ENCODE results near the gene GALNT18.

Gene GALNT18

GRCh38 chr11:11349106-11349825, 272.5 kb downstream of the GALNT18 start:
- no peak for DNase-seq

DNA sequence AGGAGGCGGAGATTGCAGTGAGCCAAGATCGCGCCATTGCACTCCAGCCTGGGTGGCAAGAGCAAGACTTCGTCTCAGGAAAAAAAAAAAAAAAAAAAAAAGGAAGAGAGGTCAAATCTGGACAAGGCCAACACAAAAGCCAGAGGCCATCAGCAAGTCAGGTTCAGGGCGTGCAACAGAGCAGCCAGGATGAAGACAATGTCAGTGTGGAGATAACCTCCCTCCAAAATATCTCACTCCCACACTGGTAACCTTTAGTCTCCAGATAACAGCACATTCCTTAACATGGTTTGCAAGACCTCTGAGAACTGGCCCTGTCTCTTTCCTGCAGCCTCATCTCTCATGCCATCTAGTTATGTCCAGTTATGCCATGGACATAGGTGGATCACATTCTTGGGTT, 273.5 kb downstream of the GALNT18 start:
- DNase-seq = no peak

- DNase-seq = no peak
These were observed 274.2 kb downstream of the GALNT18 start for GRCh38 chr11:11347592-11347991.

DNA sequence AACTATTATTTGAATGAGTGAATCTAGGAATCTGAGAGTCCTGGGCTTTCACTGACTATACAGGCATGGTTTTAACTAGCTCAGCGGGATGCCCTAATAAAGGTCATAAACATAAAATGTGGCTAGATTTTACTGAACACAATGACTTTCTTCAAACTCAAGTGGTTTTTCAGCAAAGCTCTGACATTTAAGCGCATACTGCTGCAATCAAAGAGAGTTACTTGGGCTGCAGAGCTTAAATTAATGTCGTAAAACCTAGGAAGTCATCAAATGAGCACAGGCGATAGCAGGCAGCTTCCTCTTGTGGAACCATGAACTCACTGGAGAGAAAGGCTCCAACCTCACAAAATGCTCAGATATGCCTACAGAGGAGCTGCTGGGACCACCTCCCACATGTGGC, 275.5 kb downstream of the GALNT18 start:
- no peak for DNase-seq

GRCh38 chr11:11345099-11345498, 276.7 kb downstream of the GALNT18 start:
- no peak for DNase-seq

GRCh38 chr11:11344045-11344444, 277.8 kb downstream of the GALNT18 start:
- no peak for DNase-seq

DNA sequence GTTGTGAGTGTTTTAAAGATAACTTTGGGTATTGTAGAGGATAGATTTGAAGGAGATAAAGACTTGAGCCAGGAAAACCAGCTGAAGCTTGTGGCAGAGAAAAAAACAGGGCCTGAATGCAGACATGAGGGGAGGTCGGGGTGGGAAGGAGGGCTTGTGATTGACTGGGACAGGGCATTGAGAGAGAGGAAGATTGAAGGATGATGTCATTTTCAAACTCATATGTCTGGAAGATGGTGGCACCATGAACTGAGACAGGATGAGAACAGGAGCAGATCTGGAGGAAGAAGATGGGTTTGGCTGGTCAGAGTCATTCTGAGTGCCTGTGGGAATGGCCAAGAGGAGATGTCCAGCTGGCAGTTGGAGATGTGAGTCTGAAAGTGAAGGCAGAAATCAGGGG, 283.5 kb downstream of the GALNT18 start:
- no peak for DNase-seq

DNA sequence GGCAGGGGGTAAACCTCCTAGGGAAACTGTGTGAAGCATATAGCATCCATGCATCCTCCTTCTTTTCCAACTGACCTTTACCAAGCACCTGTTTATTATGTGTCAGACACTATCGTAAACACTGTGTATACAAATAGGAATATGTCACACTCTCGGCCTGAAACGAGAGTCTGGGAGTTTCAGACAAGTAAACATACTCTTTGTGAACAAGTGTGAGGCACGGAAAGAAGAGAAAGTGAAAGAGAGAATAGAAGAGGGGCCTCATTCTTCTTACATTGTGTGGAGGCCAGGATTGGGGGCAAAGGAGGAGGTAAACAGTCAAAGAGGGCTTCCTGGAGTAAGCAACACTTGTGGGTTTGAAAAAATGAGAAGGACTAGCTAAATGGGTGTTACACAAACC, 285.1 kb downstream of the GALNT18 start:
- DNase-seq = no peak

GRCh38 chr11:11335043-11335442, 286.8 kb downstream of the GALNT18 start:
- no peak for DNase-seq

DNA sequence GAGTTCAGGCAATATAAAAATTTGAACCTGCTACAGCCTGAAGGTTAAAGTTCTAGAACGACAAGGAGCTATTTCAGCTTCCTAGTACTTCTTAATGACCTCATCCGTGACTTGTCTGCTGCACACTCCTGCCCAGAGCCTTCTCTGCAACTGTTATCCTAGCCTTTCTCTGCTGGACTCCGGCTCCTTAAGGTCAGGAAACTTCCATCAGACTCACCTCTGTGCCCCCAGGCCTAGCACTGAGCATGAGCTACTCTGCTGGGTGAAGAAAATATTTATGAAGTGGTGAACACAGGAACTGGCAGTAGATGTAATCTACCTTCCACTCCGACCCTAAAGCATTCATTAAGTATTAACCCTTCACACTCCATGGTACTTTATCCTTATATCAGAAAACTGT, 287.2 kb downstream of the GALNT18 start:
- DNase-seq = no peak

- DNase-seq = no peak
These were observed 289.6 kb downstream of the GALNT18 start for GRCh38 chr11:11332141-11332710.

DNA sequence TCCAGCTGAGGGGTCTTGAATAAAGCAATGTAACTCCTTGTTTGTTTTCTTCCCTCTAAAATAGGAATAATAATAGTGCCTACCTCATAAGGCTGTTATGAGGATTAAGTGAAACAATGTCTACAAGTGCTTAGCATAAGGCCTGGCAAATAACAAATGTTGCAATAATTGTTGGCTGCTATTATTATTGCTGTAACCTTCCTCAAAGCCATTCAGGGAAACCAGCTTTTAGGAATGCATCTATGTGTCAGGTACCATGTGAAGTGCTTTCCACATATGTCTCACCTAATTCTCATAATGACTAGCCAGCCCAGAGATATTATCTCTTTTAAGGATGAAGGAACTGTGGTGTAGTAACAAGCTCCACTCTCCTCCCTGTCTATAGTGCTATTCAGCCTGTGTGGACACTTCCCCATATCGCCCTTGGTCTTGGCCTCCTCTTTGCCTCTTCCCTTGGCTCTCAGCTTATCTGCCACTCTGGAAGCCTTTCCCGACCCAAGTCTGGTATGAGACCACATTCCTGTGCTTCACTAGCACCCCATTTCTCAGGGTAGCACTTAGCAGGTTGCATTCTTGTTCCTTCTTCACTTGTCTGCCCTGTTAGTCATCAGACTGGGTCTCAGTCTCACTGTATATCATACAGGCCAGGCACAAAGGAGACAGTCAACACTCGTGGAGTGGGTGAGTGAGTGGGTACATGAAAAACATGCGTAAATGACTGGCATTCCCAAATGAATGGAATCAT, 292.6 kb downstream of the GALNT18 start:
- DNase-seq = no peak

- no peak for DNase-seq
These were observed 297.7 kb downstream of the GALNT18 start for GRCh38 chr11:11324090-11324489.

DNA sequence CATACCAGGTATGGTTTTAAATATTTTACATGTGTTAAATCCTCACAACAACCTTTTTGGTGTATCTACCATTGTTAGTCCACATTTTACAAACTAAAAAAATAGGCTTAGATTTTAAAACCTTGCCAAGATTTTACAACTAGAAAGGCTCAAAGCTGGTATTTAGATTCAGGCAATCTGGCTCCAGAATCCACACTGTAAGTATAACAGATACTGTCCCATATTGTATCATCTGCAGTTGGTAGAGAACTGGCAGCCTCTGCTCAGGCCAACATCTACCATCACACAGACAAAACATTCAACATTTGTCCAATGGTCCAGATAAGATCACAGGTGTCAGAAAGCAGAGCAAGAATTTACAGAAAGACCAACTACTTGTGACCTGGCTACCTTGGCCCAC, 299.7 kb downstream of the GALNT18 start:
- DNase-seq = no peak

DNA sequence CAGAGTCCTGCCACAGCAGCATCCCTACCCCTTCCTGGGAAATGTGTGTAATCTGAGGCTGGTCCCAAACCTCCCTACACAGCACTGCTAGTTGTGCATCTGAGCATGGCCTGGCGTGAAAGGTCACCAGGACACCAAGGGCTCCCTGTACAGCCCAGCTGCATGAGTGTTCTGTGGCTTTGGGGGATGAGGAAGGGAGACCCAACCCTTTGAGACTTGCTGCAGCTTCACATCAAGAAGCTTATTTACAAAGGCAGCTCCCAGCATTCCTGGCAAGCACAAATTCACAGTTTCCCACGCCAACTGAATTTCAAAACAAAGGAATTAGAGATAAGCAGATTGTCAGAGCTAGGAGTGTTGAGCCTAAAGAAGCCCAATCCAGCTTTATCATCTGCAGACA, 301.0 kb downstream of the GALNT18 start:
- DNase-seq = no peak

- no peak for DNase-seq
These were observed 302.8 kb downstream of the GALNT18 start for GRCh38 chr11:11318961-11319360.

- no peak for DNase-seq
These were observed 303.3 kb downstream of the GALNT18 start for GRCh38 chr11:11318461-11318860.

DNA sequence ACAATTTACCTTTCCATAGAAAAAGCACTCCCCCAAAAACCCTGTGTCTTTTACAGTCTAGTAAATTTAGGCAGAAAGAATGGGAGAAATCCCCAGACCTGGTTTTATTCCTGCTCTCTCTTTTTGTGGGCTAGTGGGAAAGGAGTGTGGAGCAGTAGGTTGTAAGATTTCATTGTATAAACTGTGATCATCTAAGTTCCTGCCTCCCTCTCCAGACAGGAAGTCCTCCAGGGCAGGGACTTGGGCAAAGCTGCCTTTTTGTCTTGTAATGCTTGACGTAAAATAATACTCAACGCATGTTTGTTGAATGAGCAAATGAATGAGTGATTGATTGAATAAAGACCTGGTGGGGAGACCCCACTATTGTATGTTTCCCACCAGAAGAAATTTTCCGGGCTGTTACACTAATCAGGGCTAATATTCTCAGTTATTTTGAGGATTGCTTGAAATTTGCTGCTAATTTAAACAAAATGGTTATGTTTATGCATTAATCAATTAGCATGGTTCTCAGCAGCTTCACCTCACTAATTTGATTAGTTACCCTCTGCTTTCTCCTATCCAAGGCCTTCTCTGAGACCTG, 305.1 kb downstream of the GALNT18 start:
- DNase-seq = no peak

DNA sequence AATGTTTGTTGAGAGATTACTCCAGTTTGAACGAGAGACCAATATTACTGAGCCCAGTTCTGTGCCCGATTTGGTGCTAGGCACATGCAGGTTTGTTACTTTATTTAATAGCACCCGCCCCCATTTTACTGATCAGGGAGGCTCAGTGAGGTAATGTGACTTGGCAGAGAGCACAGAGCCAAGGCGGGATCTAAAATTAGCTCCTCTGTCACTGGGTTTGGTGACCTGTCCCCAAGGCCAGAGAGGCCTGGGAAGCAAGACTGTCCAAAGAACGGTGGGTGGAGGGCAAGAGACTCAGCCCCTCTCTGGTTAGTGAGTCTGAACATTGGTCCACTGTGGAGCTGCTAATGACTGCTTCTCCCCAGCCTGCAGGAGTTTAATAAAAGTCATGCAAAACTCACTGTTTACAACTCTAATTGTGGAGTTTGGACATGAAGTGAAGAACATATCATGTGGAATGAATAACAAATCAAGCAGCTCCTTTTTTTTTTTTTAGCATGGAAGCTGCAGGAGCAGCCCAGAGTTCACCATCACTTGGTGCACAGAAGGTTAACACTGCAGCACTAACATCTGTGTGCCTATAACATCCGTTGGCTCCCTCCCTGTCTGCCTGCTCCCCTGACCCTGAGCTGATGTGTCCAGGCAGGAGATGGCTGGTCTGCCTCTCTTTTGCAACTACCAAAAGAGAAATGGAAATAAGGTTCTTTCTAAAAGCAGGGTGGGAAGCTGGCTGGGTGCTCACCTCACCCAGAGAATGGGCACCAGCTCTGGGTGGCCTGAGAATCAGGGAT, 307.7 kb downstream of the GALNT18 start:
- DNase-seq = no peak

- DNase-seq = no peak
These were observed 308.4 kb downstream of the GALNT18 start for GRCh38 chr11:11313426-11313825.

- no peak for DNase-seq
These were observed 309.1 kb downstream of the GALNT18 start for GRCh38 chr11:11312738-11313137.

- no peak for DNase-seq
These were observed 310.6 kb downstream of the GALNT18 start for GRCh38 chr11:11311169-11311568.

- no peak for DNase-seq
These were observed 311.9 kb downstream of the GALNT18 start for GRCh38 chr11:11309906-11310305.

All from right kidney (tissue), 1 donor.